Activated CD8-positive, alpha-beta T cell treated with anti-CD3 and anti-CD28 coated beads for 36 hours (primary cell): ENCODE measurements around the gene STKLD1. TPM values are rescaled to one million over a fixed set of nuclear protein-coding genes. Genes with fewer than 3 reads are reported as not detected.
A peak's percentile ranks its signal among the peaks of the same experiment; 100 is the strongest.

Experiments
- ATAC-seq: fragments of 200-7000 bp; cut with Tn5 transposase; one replicate; pipeline ENCODE4 v1.10.0; 2021; ENCODE audit warnings: mild to moderate bottlenecking, moderate library complexity
- CTCF ChIA-PET: fragments of 350-600 bp; sonication (Branson Sonifier 250); formaldehyde crosslinking; loops from one replicate; lab custom pipeline; 2021; ENCODE audit warnings: antibody characterized with exemption; lab: Charles Lee
- POLR2A ChIA-PET: fragments of 350-600 bp; sonication (Branson Sonifier 250); formaldehyde crosslinking; loops from one replicate; lab custom pipeline; 2021; ENCODE audit warnings: antibody characterized with exemption; lab: Charles Lee
- DNase-seq: peaks from one replicate; pipeline ENCODE4 v3.0.0-alpha.2; 2020
- H3K27ac Mint-ChIP-seq: one replicate; pipeline ENCODE4 v1.8.0; 2021; ENCODE audit warnings: mild to moderate bottlenecking, mixed read lengths
- H3K27me3 Mint-ChIP-seq: one replicate; pipeline ENCODE4 v1.8.0; 2021; ENCODE audit warnings: mixed read lengths
- H3K36me3 Mint-ChIP-seq: one replicate; pipeline ENCODE4 v1.8.0; 2021; ENCODE audit warnings: low read depth, mixed read lengths
- H3K4me1 Mint-ChIP-seq: one replicate; pipeline ENCODE4 v1.8.0; 2021; ENCODE audit warnings: low read depth, mixed read lengths
- H3K4me3 Mint-ChIP-seq: one replicate; pipeline ENCODE4 v1.8.0; 2021; ENCODE audit warnings: mild to moderate bottlenecking, moderate library complexity, mixed read lengths
- H3K9me3 Mint-ChIP-seq: one replicate; pipeline ENCODE4 v1.8.0; 2021; ENCODE audit warnings: mixed read lengths
- CTCF ChIP-seq: fragments of 200-600 bp; IDR thresholded peaks from one replicate; pipeline ENCODE4 v1.8.0; 2022; ENCODE audit warnings: antibody characterized with exemption, mild to moderate bottlenecking
- intact Hi-C: fragments of 100-400 bp; cut with micrococcal nuclease; formaldehyde crosslinking; loops from one replicate; pipeline ENCODE4 v1.10.0; 2022
- total RNA-seq, 2 experiments: library from RNA; stranded (reverse); gene quantifications; one replicate each; pipeline ENCODE4 v1.2.3, GENCODE V29; 2021

The STKLD1 gene
- total RNA-seq, 2 experiments from 2014 or later = 0.45 to 0.52 TPM

GRCh38 chr9:133415170-133415569 lies 39.0 kb downstream of the STKLD1 start:
- DNase-seq = no peak
- Mint-ChIP-seq H3K4me3 (peak overlapping the region; percentile 93), H3K27me3 (no peaks in the 10 kb centered on the region), H3K27ac (peak overlapping the region; percentile 95), H3K9me3 (no peaks in the 10 kb centered on the region), H3K4me1 (peaks cover 36% of the 10 kb centered on the region), H3K36me3 (peaks cover 52% of the 10 kb centered on the region)
- no peak for TF ChIP-seq CTCF
- CTCF ChIA-PET = interaction anchor here (1.1 to 3.0 kb wide), 4 partner anchors 10 to 71 kb away, joined by 3 to 12 read pairs (median 5); partner anchors contain the start of gene STKLD1
- intact Hi-C loops = no loop called here
- ATAC-seq = no peak
- POLR2A ChIA-PET = interaction anchor here (0.8 to 5.1 kb wide), 4 partner anchors 10 to 44 kb away, joined by 3 to 33 read pairs (median 4); no protein-coding TSS in a partner anchor

GRCh38 chr9:133417541-133418461 lies 41.6 kb downstream of the STKLD1 start, which contains the start of gene REXO4:
REXO4 (minus strand) TSS chr9:133418010; CDS start chr9:133417844, 166 bp downstream.
- ChIA-PET POLR2A (interaction anchor here (0.8 to 5.1 kb wide), 13 partner anchors 10 to 284 kb away, joined by 3 to 33 read pairs (median 4); partner anchors contain the start of gene CACFD1), CTCF (interaction anchor here (0.8 to 3.0 kb wide), 5 partner anchors 12 to 68 kb away, joined by 3 to 12 read pairs (median 5); no protein-coding TSS in a partner anchor)
- no peaks in the 10 kb centered on the region for H3K27me3 Mint-ChIP-seq
- intact Hi-C loops = no loop called here
- H3K4me3 Mint-ChIP-seq = peak within 1 kb of the TSS; percentile 93
- peak within 1 kb of the TSS; percentile 95 for H3K27ac Mint-ChIP-seq
- no peaks in the 10 kb centered on the region for H3K9me3 Mint-ChIP-seq
- peaks cover 60% of the 10 kb centered on the region for H3K4me1 Mint-ChIP-seq
- ATAC-seq (peak; percentile 78), DNase-seq (peak; percentile 89)
- peaks cover 34% of the 10 kb centered on the region for H3K36me3 Mint-ChIP-seq
- no peak for TF ChIP-seq CTCF

- Mint-ChIP-seq H3K36me3 (peaks cover 28% of the 10 kb centered on the region), H3K4me1 (peaks cover 58% of the 10 kb centered on the region), H3K4me3 (peak overlapping the region; percentile 93), H3K27me3 (no peaks in the 10 kb centered on the region), H3K9me3 (no peaks in the 10 kb centered on the region), H3K27ac (peak overlapping the region; percentile 95)
- ATAC-seq = no peak
- no peak for DNase-seq
- intact Hi-C loops = no loop called here
- POLR2A ChIA-PET = interaction anchor here (1.4 to 5.1 kb wide), 2 partner anchors 9 to 48 kb away, joined by 3 to 33 read pairs; no protein-coding TSS in a partner anchor
- CTCF ChIA-PET = interaction anchor here (0.5 to 1.0 kb wide), 2 partner anchors 27 to 48 kb away, joined by 3 read pairs; no protein-coding TSS in a partner anchor
- no peak for TF ChIP-seq CTCF
These were observed 42.8 kb downstream of the STKLD1 start for GRCh38 chr9:133419005-133419404.

- no peak for TF ChIP-seq CTCF
- ATAC-seq = no peak
- Mint-ChIP-seq H3K4me3 (peak overlapping the region; percentile 4), H3K9me3 (no peaks in the 10 kb centered on the region), H3K36me3 (peaks cover 16% of the 10 kb centered on the region), H3K27ac (peak overlapping the region; percentile 87), H3K27me3 (peaks cover 4% of the 10 kb centered on the region), H3K4me1 (peaks cover 49% of the 10 kb centered on the region)
- ChIA-PET POLR2A (no interaction called here), CTCF (no interaction called here)
- intact Hi-C loops = no loop called here
- peak; percentile 69 for DNase-seq
These were observed 44.2 kb downstream of the STKLD1 start for GRCh38 chr9:133420392-133420827.
